GM23338 (cell line): Measurements from ENCODE around the gene PPP1R7.

ENCODE experiments used
- CREB1 ChIP-seq: fragments of 250-450 bp; sonication (Bioruptor Pico); IDR thresholded peaks from 2 replicates; pipeline ENCODE4 v1.5.0; 2020; ENCODE audit warnings: low read depth, mild to moderate bottlenecking, moderate library complexity
- CTCF ChIP-seq, 2 experiments: fragments of 200-600 bp in 1 of 2; sonication (generic) in 1 of 2; conservative IDR thresholded peaks; 2 replicates each; pipeline versions ENCODE4 v1.5.1 to v1.6.1; 2016 to 2017; ENCODE audit warnings: antibody characterized with exemption in 2 of 2, low read depth in 2 of 2, mild to moderate bottlenecking in 2 of 2, moderate library complexity in 1 of 2
- ETS1 ChIP-seq: IDR thresholded peaks from 2 replicates; pipeline ENCODE4 v1.6.1; 2016; ENCODE audit warnings: antibody characterized with exemption
- EZH2 ChIP-seq: fragments of 200-600 bp; sonication (generic); IDR thresholded peaks from one replicate; pipeline ENCODE4 v1.8.0; 2017; ENCODE audit warnings: antibody characterized with exemption, mild to moderate bottlenecking, low read depth; ENCODE audit not compliant: unreplicated experiment
- EZH2phosphoT487 ChIP-seq: fragments of 200-600 bp; sonication (generic); IDR thresholded peaks from one replicate; pipeline ENCODE4 v1.8.1; 2018; ENCODE audit warnings: antibody characterized with exemption; ENCODE audit not compliant: unreplicated experiment
- JUNB ChIP-seq: IDR thresholded peaks from one replicate; pipeline ENCODE4 v1.6.1; 2016; ENCODE audit warnings: antibody characterized with exemption; ENCODE audit not compliant: unreplicated experiment
- NANOG ChIP-seq: IDR thresholded peaks from 2 replicates; pipeline ENCODE4 v1.6.1; 2016; ENCODE audit warnings: antibody characterized with exemption, borderline replicate concordance
- POLR2AphosphoS5 ChIP-seq: IDR thresholded peaks from 2 replicates; pipeline ENCODE4 v1.6.1; 2016; ENCODE audit warnings: antibody characterized with exemption, low read depth
- REST ChIP-seq: IDR thresholded peaks from one replicate; pipeline ENCODE4 v1.6.1; 2018; ENCODE audit warnings: antibody characterized with exemption; ENCODE audit not compliant: unreplicated experiment
- STAT1 ChIP-seq: IDR thresholded peaks from one replicate; pipeline ENCODE4 v1.6.1; 2016; ENCODE audit warnings: antibody characterized with exemption; ENCODE audit not compliant: unreplicated experiment
- ZNF114 ChIP-seq: fragments of 250-450 bp; sonication (Bioruptor Pico); IDR thresholded peaks from 2 replicates; pipeline ENCODE4 v1.5.0; 2020; ENCODE audit warnings: mild to moderate bottlenecking, moderate library complexity
- ZNF331 ChIP-seq: fragments of 250-450 bp; sonication (Bioruptor Pico); IDR thresholded peaks from 2 replicates; pipeline ENCODE4 v1.5.0; 2020; ENCODE audit warnings: low read depth, mild to moderate bottlenecking, moderate library complexity
- ZNF462 ChIP-seq: fragments of 250-450 bp; sonication (Bioruptor Pico); IDR thresholded peaks from 2 replicates; pipeline ENCODE4 v1.5.0; 2020; ENCODE audit warnings: mild to moderate bottlenecking, moderate library complexity

- TF ChIP-seq EZH2phosphoT487 (no peak), JUNB (no peak), CTCF (conservative IDR thresholded peaks at IDR 0.05; ENCODE audit: low read depth in 2 of 2) (no peak), STAT1 (no peak), POLR2AphosphoS5 (no peak), EZH2 (no peak), REST (no peak), CREB1 (CRISPR knock-in tag) (no peak), ZNF462 (CRISPR knock-in tag) (no peak), ETS1 (no peak), ZNF114 (CRISPR knock-in tag) (no peak), NANOG (no peak), ZNF331 (CRISPR knock-in tag) (no peak)
Observed at GRCh38 chr2:241207641-241208040, 57.4 kb downstream of the PPP1R7 start.
